Measurements from ENCODE around the gene ADAP2.

The ADAP2 gene

GRCh38 chr17:31004160-31004559 lies 82.4 kb downstream of the ADAP2 start:
- Histone ChIP-seq H3F3A (ENCODE audit: insufficient read depth) (no peaks in the 10 kb centered on the region; the same call in 1 of the 2 replicates), H3K36me3 (ENCODE audit: low read length) (no peaks in the 10 kb centered on the region), H3K9ac (ENCODE audit: low read length) (no peak overlapping the region), H3K9me2 (replicated peaks; ENCODE audit: insufficient read depth, low read length) (no peaks in the 10 kb centered on the region), H3K27ac (ENCODE audit: low read depth, low read length) (no peak overlapping the region), H3K4me2 (ENCODE audit: low read depth, low read length, poor library complexity, severe bottlenecking) (no peak overlapping the region), H3K27me3 (ENCODE audit: low read length) (no peaks in the 10 kb centered on the region), H3K79me2 (ENCODE audit: insufficient read depth, low read length) (no peaks in the 10 kb centered on the region), H2AFZ (ENCODE audit: low read depth, low read length, severe bottlenecking) (no peak overlapping the region), H3K9me3 (ENCODE audit: insufficient read depth, low read length) (no peaks in the 10 kb centered on the region), H3K4me3 (ENCODE audit: insufficient read depth, low read length, poor library complexity, severe bottlenecking) (no peak overlapping the region), H4K20me1 (ENCODE audit: low read depth, low read length) (no peaks in the 10 kb centered on the region)
- no peak for TF ChIP-seq EZH2phosphoT487 (conservative IDR thresholded peaks at IDR 0.05; ENCODE audit: low read length)
- TF ChIP-seq, protein P1, sequence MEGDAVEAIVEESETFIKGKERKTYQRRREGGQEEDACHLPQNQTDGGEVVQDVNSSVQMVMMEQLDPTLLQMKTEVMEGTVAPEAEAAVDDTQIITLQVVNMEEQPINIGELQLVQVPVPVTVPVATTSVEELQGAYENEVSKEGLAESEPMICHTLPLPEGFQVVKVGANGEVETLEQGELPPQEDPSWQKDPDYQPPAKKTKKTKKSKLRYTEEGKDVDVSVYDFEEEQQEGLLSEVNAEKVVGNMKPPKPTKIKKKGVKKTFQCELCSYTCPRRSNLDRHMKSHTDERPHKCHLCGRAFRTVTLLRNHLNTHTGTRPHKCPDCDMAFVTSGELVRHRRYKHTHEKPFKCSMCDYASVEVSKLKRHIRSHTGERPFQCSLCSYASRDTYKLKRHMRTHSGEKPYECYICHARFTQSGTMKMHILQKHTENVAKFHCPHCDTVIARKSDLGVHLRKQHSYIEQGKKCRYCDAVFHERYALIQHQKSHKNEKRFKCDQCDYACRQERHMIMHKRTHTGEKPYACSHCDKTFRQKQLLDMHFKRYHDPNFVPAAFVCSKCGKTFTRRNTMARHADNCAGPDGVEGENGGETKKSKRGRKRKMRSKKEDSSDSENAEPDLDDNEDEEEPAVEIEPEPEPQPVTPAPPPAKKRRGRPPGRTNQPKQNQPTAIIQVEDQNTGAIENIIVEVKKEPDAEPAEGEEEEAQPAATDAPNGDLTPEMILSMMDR (IDR thresholded peaks at IDR 0.05; ENCODE audit: insufficient read depth, low read length, poor library complexity, severe bottlenecking), result no peak

DNA sequence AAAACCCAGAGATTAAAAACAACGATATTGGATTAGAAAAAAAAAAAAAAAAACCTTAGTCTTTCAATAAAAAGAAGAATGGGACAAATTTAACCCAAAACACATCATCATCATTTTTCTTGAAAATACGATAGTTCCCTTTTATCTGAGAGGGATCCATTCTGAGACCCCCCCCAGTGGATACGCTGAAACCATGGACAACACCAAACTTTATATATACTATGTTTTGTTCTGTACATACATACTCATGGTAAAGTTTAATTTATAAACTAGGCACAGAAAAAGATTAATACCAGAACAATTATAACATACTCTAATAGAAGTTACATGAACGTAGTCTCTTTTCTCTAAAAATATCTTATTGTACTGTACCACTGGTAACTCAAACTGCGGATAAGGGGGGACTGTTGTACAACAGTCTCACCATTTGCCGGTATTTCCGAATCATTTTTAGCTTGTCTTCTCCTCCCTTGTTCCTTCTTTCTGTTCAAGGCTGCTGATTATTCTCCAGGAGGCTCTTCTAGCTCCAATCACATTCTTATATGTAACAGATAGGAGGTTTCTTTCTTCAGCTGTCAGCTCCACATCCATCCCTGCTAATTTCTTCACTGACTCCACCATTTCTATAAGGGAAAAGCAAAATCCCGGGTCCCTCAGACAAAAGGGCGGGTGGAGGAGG lies 86.1 kb downstream of the ADAP2 start:
- no peak overlapping the region for H3K4me3 ChIP-seq (ENCODE audit: insufficient read depth, low read length, poor library complexity, severe bottlenecking)
- no peak overlapping the region for H2AFZ ChIP-seq (ENCODE audit: low read depth, low read length, severe bottlenecking)

DNA sequence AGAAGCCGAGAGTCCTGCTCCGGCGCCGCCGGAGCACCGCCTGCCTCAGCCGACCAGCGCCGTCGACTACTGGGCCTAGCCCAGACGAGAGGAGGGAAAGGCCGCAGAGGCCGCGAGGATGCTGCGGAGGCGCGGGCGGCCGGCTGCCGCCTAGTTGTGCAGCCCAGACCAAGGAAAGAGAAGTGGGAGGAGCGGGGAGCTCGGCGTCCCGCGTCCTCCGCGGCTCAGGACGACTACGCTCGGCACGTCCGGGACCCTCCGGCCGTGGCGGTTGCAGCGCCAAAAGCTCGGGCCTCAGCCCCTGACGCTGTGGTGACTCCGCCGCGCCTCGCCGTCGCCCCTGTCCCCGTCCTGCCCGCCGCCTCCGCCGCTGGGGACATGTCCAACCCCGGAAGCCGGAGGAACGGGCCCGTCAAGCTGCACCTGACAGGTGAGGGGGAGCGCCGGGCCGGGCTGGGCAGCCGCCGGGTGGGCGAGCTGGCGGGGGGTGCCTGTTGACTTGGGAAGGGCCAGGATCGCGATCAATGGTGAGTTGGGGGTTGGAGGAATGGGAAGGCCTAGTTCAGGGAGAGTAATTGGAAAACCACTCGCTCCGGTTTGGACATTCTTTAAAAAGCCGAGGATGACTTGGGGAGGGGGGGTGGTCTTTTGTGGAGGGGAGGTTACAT lies 86.8 kb downstream of the ADAP2 start:
- no peak overlapping the region for H3K27ac ChIP-seq (ENCODE audit: low read depth, low read length)
- no peaks in the 10 kb centered on the region for H3K79me2 ChIP-seq (ENCODE audit: insufficient read depth, low read length)
- no peak for TF ChIP-seq EZH2phosphoT487 (conservative IDR thresholded peaks at IDR 0.05; ENCODE audit: low read length)
- TF ChIP-seq, protein P1 (IDR thresholded peaks at IDR 0.05; ENCODE audit: insufficient read depth, low read length, poor library complexity, severe bottlenecking), result no peak
- H3K9me2 ChIP-seq (replicated peaks; ENCODE audit: insufficient read depth, low read length), result no peaks in the 10 kb centered on the region
- no peaks in the 10 kb centered on the region; the same call in 1 of the 2 replicates for H3F3A ChIP-seq (ENCODE audit: insufficient read depth)
- H3K4me2 ChIP-seq (ENCODE audit: low read depth, low read length, poor library complexity, severe bottlenecking), result no peak overlapping the region
- H3K9ac ChIP-seq (ENCODE audit: low read length), result no peak overlapping the region
- H3K9me3 ChIP-seq (ENCODE audit: insufficient read depth, low read length), result no peaks in the 10 kb centered on the region
- no peaks in the 10 kb centered on the region for H3K36me3 ChIP-seq (ENCODE audit: low read length)
- H2AFZ ChIP-seq (ENCODE audit: low read depth, low read length, severe bottlenecking), result no peak overlapping the region
- H4K20me1 ChIP-seq (ENCODE audit: low read depth, low read length), result no peaks in the 10 kb centered on the region
- H3K27me3 ChIP-seq (ENCODE audit: low read length), result no peaks in the 10 kb centered on the region
- no peak overlapping the region for H3K4me3 ChIP-seq (ENCODE audit: insufficient read depth, low read length, poor library complexity, severe bottlenecking)

More for the DNA sequence above, 86.1 kb downstream of the ADAP2 start:
- TF ChIP-seq, protein P1 (IDR thresholded peaks at IDR 0.05; ENCODE audit: insufficient read depth, low read length, poor library complexity, severe bottlenecking), result no peak
- TF ChIP-seq EZH2phosphoT487 (conservative IDR thresholded peaks at IDR 0.05; ENCODE audit: low read length), result no peak
- no peaks in the 10 kb centered on the region for H4K20me1 ChIP-seq (ENCODE audit: low read depth, low read length)
- no peaks in the 10 kb centered on the region for H3K9me3 ChIP-seq (ENCODE audit: insufficient read depth, low read length)
- no peaks in the 10 kb centered on the region for H3K27me3 ChIP-seq (ENCODE audit: low read length)
- H3K9me2 ChIP-seq (replicated peaks; ENCODE audit: insufficient read depth, low read length), result no peaks in the 10 kb centered on the region
- no peaks in the 10 kb centered on the region for H3K79me2 ChIP-seq (ENCODE audit: insufficient read depth, low read length)
- no peak overlapping the region for H3K9ac ChIP-seq (ENCODE audit: low read length)
- H3K36me3 ChIP-seq (ENCODE audit: low read length), result no peaks in the 10 kb centered on the region
- H3K4me2 ChIP-seq (ENCODE audit: low read depth, low read length, poor library complexity, severe bottlenecking), result no peak overlapping the region
- no peaks in the 10 kb centered on the region; the same call in 1 of the 2 replicates for H3F3A ChIP-seq (ENCODE audit: insufficient read depth)
- H3K27ac ChIP-seq (ENCODE audit: low read depth, low read length), result no peak overlapping the region

Measured in SU-DHL-6 (cell line).